Measurements from ENCODE around the gene SPEM1. TPM values are rescaled to one million over a fixed set of nuclear protein-coding genes. Genes with fewer than 3 reads are reported as not detected.

SPEM1 gene
- not detected for total RNA-seq
- not detected for total RNA-seq (2013)

GRCh38 chr17:7419819-7420610 is at the start of gene SPEM1:
Gene SPEM1, plus strand, starts transcription at chr17:7420324. Its CDS starts 61 bp downstream, at chr17:7420385.
- no peak within 1 kb of the TSS for H3K4me3 ChIP-seq (ENCODE audit: low read length)
- WGBS (ENCODE audit: insufficient coverage) = 88% methylated on average over 17 of the region's 17 CpGs
- TF ChIP-seq CTCF (IDR thresholded peaks at IDR 0.05) = no peak
- no peaks in the 10 kb centered on the region for H3K4me1 Mint-ChIP-seq
- H3K27ac ChIP-seq (ENCODE audit: low read length) = no peak within 1 kb of the TSS
- no peaks in the 10 kb centered on the region for H3K27me3 ChIP-seq (ENCODE audit: control insufficient read depth, insufficient read depth, low read length)
- H3K9me3 ChIP-seq (ENCODE audit: control insufficient read depth, insufficient read depth, low read length) = no peaks in the 10 kb centered on the region
- H3K36me3 ChIP-seq (ENCODE audit: control insufficient read depth, insufficient read depth, low read length) = no peaks in the 10 kb centered on the region
- H3K27ac Mint-ChIP-seq = no peak within 1 kb of the TSS
- no peaks in the 10 kb centered on the region for H3K4me1 ChIP-seq (ENCODE audit: control insufficient read depth, insufficient read depth, low read length)
- DNase-seq = no peak
- no peaks in the 10 kb centered on the region for H3K9me3 Mint-ChIP-seq
- H3K27me3 Mint-ChIP-seq (ENCODE audit: low read depth in 2 of 2) = no peaks in the 10 kb centered on the region
- intact Hi-C loops (cut with micrococcal nuclease) = no loop called here
- no peaks in the 10 kb centered on the region for H3K36me3 Mint-ChIP-seq
- H3K4me3 Mint-ChIP-seq = no peak within 1 kb of the TSS
- no peak for ATAC-seq

GRCh38 chr17:7370853-7371252 is 49.3 kb upstream of the SPEM1 start:
- no peak overlapping the region for H3K27ac ChIP-seq (ENCODE audit: low read length)
- 88% methylated on average over 3 of the region's 4 CpGs for WGBS (ENCODE audit: insufficient coverage)
- H3K27ac Mint-ChIP-seq = no peak overlapping the region
- no peak overlapping the region for H3K4me3 Mint-ChIP-seq
- H3K4me3 ChIP-seq (ENCODE audit: low read length) = no peak overlapping the region
- no peaks in the 10 kb centered on the region for H3K4me1 Mint-ChIP-seq
- H3K27me3 ChIP-seq (ENCODE audit: control insufficient read depth, insufficient read depth, low read length) = no peaks in the 10 kb centered on the region
- no peaks in the 10 kb centered on the region for H3K4me1 ChIP-seq (ENCODE audit: control insufficient read depth, insufficient read depth, low read length)
- DNase-seq (no peak), ATAC-seq (no peak)
- intact Hi-C loops (cut with micrococcal nuclease) = no loop called here
- H3K36me3 ChIP-seq (ENCODE audit: control insufficient read depth, insufficient read depth, low read length) = no peaks in the 10 kb centered on the region
- H3K9me3 Mint-ChIP-seq = no peaks in the 10 kb centered on the region
- H3K36me3 Mint-ChIP-seq = no peaks in the 10 kb centered on the region
- H3K9me3 ChIP-seq (ENCODE audit: control insufficient read depth, insufficient read depth, low read length) = no peaks in the 10 kb centered on the region
- no peak for TF ChIP-seq CTCF (IDR thresholded peaks at IDR 0.05)
- no peaks in the 10 kb centered on the region for H3K27me3 Mint-ChIP-seq (ENCODE audit: low read depth in 2 of 2)

GRCh38 chr17:7374353-7374752 is 45.8 kb upstream of the SPEM1 start:
- no peak for TF ChIP-seq CTCF (IDR thresholded peaks at IDR 0.05)
- intact Hi-C loops (cut with micrococcal nuclease) = no loop called here
- DNase-seq (no peak), ATAC-seq (no peak)
- Histone ChIP-seq H3K4me3 (ENCODE audit: low read length) (no peak overlapping the region), H3K36me3 (ENCODE audit: control insufficient read depth, insufficient read depth, low read length) (no peaks in the 10 kb centered on the region), H3K9me3 (ENCODE audit: control insufficient read depth, insufficient read depth, low read length) (no peaks in the 10 kb centered on the region), H3K4me1 (ENCODE audit: control insufficient read depth, insufficient read depth, low read length) (no peaks in the 10 kb centered on the region), H3K27ac (ENCODE audit: low read length) (no peak overlapping the region), H3K27me3 (ENCODE audit: control insufficient read depth, insufficient read depth, low read length) (no peaks in the 10 kb centered on the region)
- no peaks in the 10 kb centered on the region for H3K4me1 Mint-ChIP-seq
- H3K27ac Mint-ChIP-seq = no peak overlapping the region
- 83% methylated on average over 2 of the region's 2 CpGs for WGBS (ENCODE audit: insufficient coverage)
- peaks cover 6% of the 10 kb centered on the region for H3K36me3 Mint-ChIP-seq
- no peaks in the 10 kb centered on the region for H3K9me3 Mint-ChIP-seq
- H3K27me3 Mint-ChIP-seq (ENCODE audit: low read depth in 2 of 2) = peaks cover 6 to 17% of the 10 kb centered on the region in 2 donors
- no peak overlapping the region for H3K4me3 Mint-ChIP-seq

- H3K36me3 ChIP-seq (ENCODE audit: control insufficient read depth, insufficient read depth, low read length) = no peaks in the 10 kb centered on the region
- intact Hi-C loops (cut with micrococcal nuclease) = no loop called here
- Mint-ChIP-seq H3K27me3 (ENCODE audit: low read depth in 2 of 2) (peaks cover 30 to 48% of the 10 kb centered on the region in 2 donors), H3K4me3 (no peak overlapping the region), H3K27ac (no peak overlapping the region), H3K36me3 (peaks cover 10% of the 10 kb centered on the region), H3K9me3 (no peaks in the 10 kb centered on the region), H3K4me1 (peaks cover 0 to 11% of the 10 kb centered on the region in 2 donors)
- H3K9me3 ChIP-seq (ENCODE audit: control insufficient read depth, insufficient read depth, low read length) = no peaks in the 10 kb centered on the region
- WGBS (ENCODE audit: insufficient coverage) = 100% methylated on average over 2 of the region's 3 CpGs
- H3K27me3 ChIP-seq (ENCODE audit: control insufficient read depth, insufficient read depth, low read length) = peaks cover 27% of the 10 kb centered on the region
- DNase-seq (no peak), ATAC-seq (no peak)
- no peak overlapping the region for H3K4me3 ChIP-seq (ENCODE audit: low read length)
- TF ChIP-seq CTCF (IDR thresholded peaks at IDR 0.05) = no peak
- no peak overlapping the region for H3K27ac ChIP-seq (ENCODE audit: low read length)
- H3K4me1 ChIP-seq (ENCODE audit: control insufficient read depth, insufficient read depth, low read length) = peaks cover 15% of the 10 kb centered on the region
Observed at GRCh38 chr17:7379134-7379533, 41.0 kb upstream of the SPEM1 start.
